GM13977 (cell line): Measurements from ENCODE around the gene DNAJC6.

Source experiments
- DNase-seq: peaks from one replicate; pipeline ENCODE4 v3.0.0; 2012; ENCODE audit warnings: low spot score
- CTCF ChIP-seq: IDR thresholded peaks from 2 replicates; pipeline ENCODE4 v1.5.1; 2012; ENCODE audit warnings: mild to moderate bottlenecking, control low read depth; ENCODE audit not compliant: insufficient read depth; ENCODE audit errors: extremely low read depth, missing control alignments
- in situ Hi-C: fragments of 300-500 bp; cut with MboI; formaldehyde crosslinking; loops from one replicate; pipeline ENCODE4 v1.12.0; 2022; ENCODE audit warnings: low sequenced_read_pairs, low pct_unique_long_range_greater_than_20kb, mixed read lengths, inconsistent platforms; ENCODE audit not compliant: unreplicated experiment

The DNAJC6 gene

GRCh38 chr1:65393928-65394327, 84.6 kb downstream of the DNAJC6 start:
- TF ChIP-seq CTCF, result no peak
- DNase-seq, result no peak
- in situ Hi-C loops, result no loop called here

- TF ChIP-seq CTCF, result no peak
- no peak for DNase-seq
- in situ Hi-C loops, result no loop called here
Measured at GRCh38 chr1:65395887-65396612, 86.7 kb downstream of the DNAJC6 start.

GRCh38 chr1:65398083-65398482, 88.7 kb downstream of the DNAJC6 start:
- TF ChIP-seq CTCF, result no peak
- no peak for DNase-seq
- in situ Hi-C loops, result no loop called here

- TF ChIP-seq CTCF, result no peak
- no peak for DNase-seq
- in situ Hi-C loops, result no loop called here
Measured at GRCh38 chr1:65399003-65399402, 89.7 kb downstream of the DNAJC6 start.

GRCh38 chr1:65401612-65402011, 92.3 kb downstream of the DNAJC6 start:
- no peak for TF ChIP-seq CTCF
- in situ Hi-C loops, result no loop called here

GRCh38 chr1:65404941-65405340, 95.6 kb downstream of the DNAJC6 start:
- DNase-seq, result no peak
- in situ Hi-C loops, result no loop called here
- TF ChIP-seq CTCF, result no peak

More at GRCh38 chr1:65401612-65402011, 92.3 kb downstream of the DNAJC6 start:
- DNase-seq, result no peak
